Non-pigmented ciliary epithelial cell (primary cell): ENCODE results near the gene PRXL2A.

ENCODE experiments used
- DNase-seq: peaks from one replicate; pipeline ENCODE4 v3.0.0-alpha.2; 2010; ENCODE audit warnings: low read depth

PRXL2A gene

DNA sequence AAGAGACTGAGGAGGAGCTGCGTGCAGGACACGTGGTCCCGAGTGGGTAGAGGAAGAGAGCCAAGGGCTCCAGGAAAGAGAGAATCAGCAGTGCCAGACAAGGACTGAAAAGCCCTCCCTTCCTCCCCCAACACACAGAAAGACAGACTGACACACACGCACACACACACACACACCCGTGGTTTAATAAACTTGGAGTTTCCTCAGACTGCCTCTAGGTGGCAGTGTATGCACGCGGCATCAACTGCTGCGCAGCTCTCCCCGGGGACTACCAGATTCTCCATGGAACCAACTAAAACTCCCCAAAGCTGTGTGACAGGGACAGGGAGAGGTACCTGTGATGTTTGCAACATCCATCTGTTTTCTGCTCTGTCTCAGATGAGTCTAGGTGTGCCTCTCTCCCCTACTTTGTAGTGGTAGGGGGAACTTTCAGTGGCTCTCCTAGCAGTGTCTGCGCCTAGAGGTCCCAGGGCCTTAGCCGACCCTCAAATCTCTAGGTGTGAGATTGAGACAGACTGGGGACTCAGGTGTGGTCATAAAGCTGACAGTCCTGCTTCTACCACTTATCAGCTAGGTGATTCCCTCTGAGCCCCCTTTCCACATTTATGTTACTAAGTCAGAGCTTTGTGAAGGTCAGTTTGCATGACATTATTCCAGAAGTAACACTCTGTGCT lies 36.4 kb downstream of the PRXL2A start:
- DNase-seq: peak; percentile 41

DNA sequence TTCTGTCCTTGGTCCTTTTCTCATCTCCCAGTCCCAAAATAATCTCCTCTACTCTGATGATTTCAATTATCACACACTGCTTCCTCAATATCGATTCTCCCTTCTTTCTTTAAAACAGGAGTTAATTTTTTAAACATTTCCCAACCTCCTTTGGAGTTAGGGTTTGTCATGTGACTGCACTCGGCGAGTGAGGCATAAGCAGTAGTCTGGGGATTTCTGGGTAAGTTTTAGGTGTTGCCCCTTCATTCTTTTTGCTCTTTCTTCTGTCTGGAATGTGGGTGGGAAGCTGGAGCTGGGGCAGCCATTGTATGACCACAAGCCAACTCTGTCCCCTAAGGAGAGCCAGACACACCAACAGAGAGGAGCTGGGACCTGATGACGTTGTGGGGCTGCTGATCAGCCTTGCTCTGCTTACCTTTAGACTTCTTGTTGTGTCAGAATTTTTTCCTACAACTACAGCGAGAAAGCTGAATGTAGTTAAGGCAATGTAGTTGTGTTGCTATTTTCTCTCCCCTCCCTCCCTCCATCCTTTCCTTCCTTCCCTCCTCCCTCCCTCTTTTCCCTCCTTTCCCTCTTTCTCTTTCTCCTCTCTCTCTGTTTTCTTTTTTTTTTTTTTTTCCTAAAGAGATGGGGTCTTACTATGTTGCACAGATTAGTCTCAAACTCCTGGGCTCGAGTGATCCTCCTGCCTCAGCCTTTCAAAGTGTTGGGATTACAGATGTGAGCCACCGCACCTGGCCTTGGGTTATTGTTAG lies 39.3 kb downstream of the PRXL2A start:
- no peak for DNase-seq

DNA sequence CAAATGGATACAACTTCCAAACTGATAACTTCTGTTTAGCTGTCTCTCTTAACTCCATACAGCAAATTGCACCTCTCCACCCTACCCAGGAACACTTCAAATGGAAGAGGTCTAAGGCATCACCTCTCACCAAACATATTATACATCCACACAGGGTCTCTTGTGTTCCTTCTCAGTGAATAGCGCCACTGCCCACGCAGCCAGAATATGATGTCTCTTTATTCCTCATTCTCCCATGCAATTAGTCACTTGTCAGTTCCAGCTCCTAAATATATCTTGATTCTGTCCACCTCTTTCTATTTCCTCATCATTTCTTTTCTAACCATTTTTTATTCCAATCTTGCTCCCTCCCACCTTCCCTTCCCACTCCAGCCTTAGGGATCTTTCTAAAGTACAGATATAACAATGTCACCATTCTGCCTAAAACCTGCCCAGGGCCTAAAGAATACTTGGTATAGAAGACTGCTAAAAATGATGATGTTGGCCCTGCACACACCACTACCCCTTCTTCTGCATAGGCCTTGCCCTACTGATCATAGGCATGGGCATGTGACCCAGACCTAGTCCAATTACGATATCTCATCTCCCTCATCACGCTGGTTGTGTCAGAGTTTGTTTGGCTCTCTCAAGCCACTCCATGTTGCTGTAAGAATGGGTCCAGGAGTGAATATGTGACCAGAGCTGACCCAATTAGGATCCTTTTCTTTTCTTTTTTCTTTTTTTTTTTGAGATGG lies 40.0 kb downstream of the PRXL2A start:
- no peak for DNase-seq

- DNase-seq: no peak
Measured at GRCh38 chr10:80449520-80449919, 41.2 kb downstream of the PRXL2A start.

GRCh38 chr10:80451132-80451531 lies 42.8 kb downstream of the PRXL2A start:
- DNase-seq: no peak

- DNase-seq: no peak
Measured at GRCh38 chr10:80452069-80452468, 43.7 kb downstream of the PRXL2A start.

DNA sequence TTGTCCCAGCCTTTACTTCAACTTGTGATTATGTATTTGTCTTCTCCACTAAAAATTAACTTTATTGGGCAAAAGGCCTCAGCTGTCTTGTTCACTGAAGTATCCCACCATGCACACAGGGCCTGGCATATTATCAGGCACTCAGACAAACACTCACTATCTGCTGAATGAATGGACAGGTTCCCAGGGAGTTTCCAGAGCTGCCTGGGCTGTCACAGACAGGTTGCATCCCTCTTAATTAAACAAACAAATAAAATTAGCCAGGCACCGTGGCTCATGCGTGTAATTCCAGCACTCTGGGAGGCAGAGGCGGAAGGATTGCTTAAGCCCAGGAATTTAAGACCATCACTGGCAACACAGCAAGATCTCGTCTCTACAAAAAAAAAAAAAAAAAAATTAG lies 44.3 kb downstream of the PRXL2A start:
- no peak for DNase-seq

GRCh38 chr10:80453056-80453841 lies 44.9 kb downstream of the PRXL2A start:
- DNase-seq: no peak

DNA sequence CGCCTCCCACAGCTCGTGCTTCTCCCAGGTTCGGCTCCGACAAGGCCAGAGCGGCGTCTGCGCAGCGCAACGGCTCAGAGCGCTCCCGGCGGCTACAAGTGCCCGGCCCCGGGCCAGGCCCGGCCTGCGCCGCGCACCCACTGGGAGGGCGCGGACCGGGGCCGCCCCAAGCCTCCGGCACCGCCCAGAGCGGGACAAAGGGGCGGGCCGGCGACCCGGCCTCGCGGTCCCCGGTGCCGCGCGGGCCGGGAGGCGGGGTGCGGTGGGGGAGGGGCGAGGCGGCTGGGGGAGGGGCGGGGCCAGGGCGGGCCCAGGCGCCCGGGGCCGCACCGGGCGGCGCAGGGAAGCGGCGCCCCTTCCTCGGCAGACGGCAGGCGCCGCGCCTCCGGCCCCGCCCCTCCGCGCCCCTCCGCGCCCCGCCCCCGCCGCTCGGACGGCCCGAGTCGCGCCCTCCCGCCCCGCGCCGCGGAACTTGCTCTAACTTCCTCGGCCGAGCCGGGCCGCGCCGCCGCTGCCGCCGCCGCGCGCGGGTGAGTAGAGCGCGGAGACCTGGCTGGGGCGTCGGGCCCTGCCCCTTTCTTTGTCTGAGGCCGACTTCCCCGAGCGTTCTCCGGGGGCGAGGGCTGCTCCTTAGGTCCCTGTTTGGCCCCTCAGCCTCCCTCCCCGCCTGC lies 45.6 kb downstream of the PRXL2A start, which contains the start of gene TSPAN14:
TSPAN14 (plus strand) TSS at position 469 of the 671 bp plus-strand sequence. CDS start 34,924 bp downstream, outside the sequence.
- no peak for DNase-seq

- no peak for DNase-seq
Measured at GRCh38 chr10:80454513-80455460, 46.4 kb downstream of the PRXL2A start.

GRCh38 chr10:80455461-80456349 lies 47.4 kb downstream of the PRXL2A start:
- no peak for DNase-seq

GRCh38 chr10:80457554-80458262 lies 49.4 kb downstream of the PRXL2A start:
- no peak for DNase-seq

- no peak for DNase-seq
Measured at GRCh38 chr10:80458263-80458625, 49.9 kb downstream of the PRXL2A start.

GRCh38 chr10:80458638-80459037 lies 50.3 kb downstream of the PRXL2A start:
- DNase-seq: no peak

- no peak for DNase-seq
Measured at GRCh38 chr10:80459047-80459865, 50.9 kb downstream of the PRXL2A start.

- no peak for DNase-seq
Measured at GRCh38 chr10:80460399-80461207, 52.3 kb downstream of the PRXL2A start.
